Mucosa of stomach (tissue), 1 donor: ENCODE results near the gene NKTR.
A peak's percentile ranks its signal among the peaks of the same experiment; 100 is the strongest.

Experiments
- H3K27me3 ChIP-seq: one replicate; pipeline ENCODE4 v1.7.0; 2013; ENCODE audit warnings: mild to moderate bottlenecking, low read length; ENCODE audit not compliant: control insufficient read depth, insufficient read depth
- H3K36me3 ChIP-seq: one replicate; pipeline ENCODE4 v1.7.0; 2013; ENCODE audit warnings: low read length; ENCODE audit not compliant: control insufficient read depth, insufficient read depth
- H3K4me1 ChIP-seq: one replicate; pipeline ENCODE4 v1.7.0; 2013; ENCODE audit warnings: mild to moderate bottlenecking, low read length; ENCODE audit not compliant: control insufficient read depth, insufficient read depth
- H3K4me3 ChIP-seq: one replicate; pipeline ENCODE4 v1.7.0; 2013; ENCODE audit warnings: low read length
- H3K9ac ChIP-seq: one replicate; pipeline ENCODE4 v1.7.0; 2013; ENCODE audit warnings: mild to moderate bottlenecking, low read length, moderate library complexity
- H3K9me3 ChIP-seq: one replicate; pipeline ENCODE4 v1.7.0; 2013; ENCODE audit warnings: mild to moderate bottlenecking, low read length, moderate library complexity; ENCODE audit not compliant: control insufficient read depth
- donor health status: Pancreatic carcinoma.

The NKTR gene

GRCh38 chr3:42654331-42655201 lies 54.1 kb downstream of the NKTR start:
- Histone ChIP-seq H3K4me3 (peak overlapping the region; percentile 37), H3K27me3 (no peaks in the 10 kb centered on the region), H3K9ac (peak overlapping the region; percentile 74), H3K36me3 (no peaks in the 10 kb centered on the region), H3K4me1 (peaks cover 34% of the 10 kb centered on the region), H3K9me3 (no peaks in the 10 kb centered on the region)

GRCh38 chr3:42655331-42655888 lies 54.9 kb downstream of the NKTR start:
- peak overlapping the region; percentile 37 for H3K4me3 ChIP-seq
- H3K27me3 ChIP-seq: no peaks in the 10 kb centered on the region
- no peaks in the 10 kb centered on the region for H3K9me3 ChIP-seq
- peak overlapping the region; percentile 65 for H3K9ac ChIP-seq
- H3K36me3 ChIP-seq: no peaks in the 10 kb centered on the region
- peaks cover 34% of the 10 kb centered on the region for H3K4me1 ChIP-seq

- no peak overlapping the region for H3K4me3 ChIP-seq
- no peaks in the 10 kb centered on the region for H3K27me3 ChIP-seq
- H3K36me3 ChIP-seq: no peaks in the 10 kb centered on the region
- H3K9ac ChIP-seq: no peak overlapping the region
- H3K9me3 ChIP-seq: no peaks in the 10 kb centered on the region
- peaks cover 34% of the 10 kb centered on the region for H3K4me1 ChIP-seq
Observed at GRCh38 chr3:42655980-42656679, 55.6 kb downstream of the NKTR start.

- H3K27me3 ChIP-seq: no peaks in the 10 kb centered on the region
- no peak overlapping the region for H3K9ac ChIP-seq
- no peaks in the 10 kb centered on the region for H3K36me3 ChIP-seq
- H3K4me1 ChIP-seq: peaks cover 33% of the 10 kb centered on the region
- no peak overlapping the region for H3K4me3 ChIP-seq
- H3K9me3 ChIP-seq: no peaks in the 10 kb centered on the region
Observed at GRCh38 chr3:42656680-42657610, 56.5 kb downstream of the NKTR start.

DNA sequence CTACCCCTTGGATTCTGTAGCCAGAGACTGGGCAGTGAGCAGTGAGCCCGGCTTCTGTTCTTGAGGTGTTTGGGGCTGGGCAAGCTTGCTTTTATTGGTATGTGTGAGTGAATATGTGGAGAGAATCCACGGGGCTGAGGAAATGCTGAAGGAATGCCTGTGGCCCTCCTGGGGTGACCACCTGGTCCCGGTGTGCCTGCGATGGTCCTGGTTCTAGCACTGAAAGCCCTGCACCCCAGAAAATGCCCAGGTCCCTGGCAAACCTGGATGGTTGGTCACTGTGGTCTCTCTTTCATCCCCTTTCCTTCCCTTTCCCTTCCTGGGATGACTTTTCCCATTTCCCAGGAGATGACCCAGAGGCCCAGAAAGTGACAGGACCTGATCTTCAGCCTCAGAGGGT lies 57.2 kb downstream of the NKTR start:
- no peaks in the 10 kb centered on the region for H3K27me3 ChIP-seq
- peaks cover 25% of the 10 kb centered on the region for H3K4me1 ChIP-seq
- H3K9ac ChIP-seq: no peak overlapping the region
- H3K9me3 ChIP-seq: no peaks in the 10 kb centered on the region
- no peak overlapping the region for H3K4me3 ChIP-seq
- H3K36me3 ChIP-seq: no peaks in the 10 kb centered on the region

GRCh38 chr3:42658091-42658770 lies 57.7 kb downstream of the NKTR start:
- H3K27me3 ChIP-seq: no peaks in the 10 kb centered on the region
- H3K4me1 ChIP-seq: peaks cover 20% of the 10 kb centered on the region
- no peak overlapping the region for H3K4me3 ChIP-seq
- no peak overlapping the region for H3K9ac ChIP-seq
- no peaks in the 10 kb centered on the region for H3K9me3 ChIP-seq
- H3K36me3 ChIP-seq: no peaks in the 10 kb centered on the region

- peaks cover 13% of the 10 kb centered on the region for H3K4me1 ChIP-seq
- no peak overlapping the region for H3K9ac ChIP-seq
- H3K27me3 ChIP-seq: no peaks in the 10 kb centered on the region
- H3K9me3 ChIP-seq: no peaks in the 10 kb centered on the region
- H3K4me3 ChIP-seq: no peak overlapping the region
- no peaks in the 10 kb centered on the region for H3K36me3 ChIP-seq
Observed at GRCh38 chr3:42658771-42659390, 58.4 kb downstream of the NKTR start.

GRCh38 chr3:42659451-42660130 lies 59.1 kb downstream of the NKTR start:
- Histone ChIP-seq H3K9me3 (no peaks in the 10 kb centered on the region), H3K4me1 (peaks cover 13% of the 10 kb centered on the region), H3K27me3 (no peaks in the 10 kb centered on the region), H3K9ac (no peak overlapping the region), H3K36me3 (no peaks in the 10 kb centered on the region), H3K4me3 (no peak overlapping the region)

DNA sequence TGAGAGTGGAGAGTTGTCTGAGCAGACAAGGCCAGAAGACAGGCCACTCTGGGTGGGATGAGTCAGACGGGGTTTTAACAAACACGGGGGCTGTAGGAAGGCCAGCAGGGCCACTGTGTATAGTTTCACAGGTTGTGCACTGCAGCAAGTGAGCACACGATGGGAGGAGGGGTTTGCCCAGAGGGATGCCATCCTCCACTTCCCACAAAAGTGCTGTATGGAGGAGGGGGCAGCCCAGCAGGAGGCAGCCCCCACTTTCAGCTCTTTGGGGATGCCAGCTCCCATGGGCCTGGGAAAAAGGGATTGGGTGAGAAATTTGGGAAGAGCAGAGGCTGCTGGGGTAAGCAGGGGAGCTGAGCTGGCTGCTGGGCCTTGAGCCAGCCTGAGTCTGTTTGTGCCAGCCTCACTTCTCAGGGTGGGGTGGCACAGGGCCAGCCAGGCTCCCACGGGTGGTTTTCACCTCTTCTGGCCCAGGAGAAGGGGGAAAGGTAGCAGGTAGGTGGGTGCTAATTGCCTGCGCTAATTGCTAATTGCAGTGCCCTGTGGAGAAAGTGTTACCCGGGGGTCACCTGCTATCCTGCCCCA lies 59.7 kb downstream of the NKTR start:
- H3K27me3 ChIP-seq: no peaks in the 10 kb centered on the region
- peaks cover 11% of the 10 kb centered on the region for H3K4me1 ChIP-seq
- no peaks in the 10 kb centered on the region for H3K36me3 ChIP-seq
- H3K4me3 ChIP-seq: no peak overlapping the region
- no peak overlapping the region for H3K9ac ChIP-seq
- H3K9me3 ChIP-seq: no peaks in the 10 kb centered on the region

- Histone ChIP-seq H3K9ac (no peak overlapping the region), H3K36me3 (no peaks in the 10 kb centered on the region), H3K9me3 (no peaks in the 10 kb centered on the region), H3K4me3 (no peak overlapping the region), H3K4me1 (peaks cover 4% of the 10 kb centered on the region), H3K27me3 (no peaks in the 10 kb centered on the region)
Observed at GRCh38 chr3:42660898-42661297, 60.4 kb downstream of the NKTR start.
